ENCODE measurements around the gene PSMD11. TPM values are rescaled to one million over a fixed set of nuclear protein-coding genes. Genes with fewer than 3 reads are reported as not detected.

The PSMD11 gene
- total RNA-seq, 1 donor from 2014 or later: 129 TPM

DNA sequence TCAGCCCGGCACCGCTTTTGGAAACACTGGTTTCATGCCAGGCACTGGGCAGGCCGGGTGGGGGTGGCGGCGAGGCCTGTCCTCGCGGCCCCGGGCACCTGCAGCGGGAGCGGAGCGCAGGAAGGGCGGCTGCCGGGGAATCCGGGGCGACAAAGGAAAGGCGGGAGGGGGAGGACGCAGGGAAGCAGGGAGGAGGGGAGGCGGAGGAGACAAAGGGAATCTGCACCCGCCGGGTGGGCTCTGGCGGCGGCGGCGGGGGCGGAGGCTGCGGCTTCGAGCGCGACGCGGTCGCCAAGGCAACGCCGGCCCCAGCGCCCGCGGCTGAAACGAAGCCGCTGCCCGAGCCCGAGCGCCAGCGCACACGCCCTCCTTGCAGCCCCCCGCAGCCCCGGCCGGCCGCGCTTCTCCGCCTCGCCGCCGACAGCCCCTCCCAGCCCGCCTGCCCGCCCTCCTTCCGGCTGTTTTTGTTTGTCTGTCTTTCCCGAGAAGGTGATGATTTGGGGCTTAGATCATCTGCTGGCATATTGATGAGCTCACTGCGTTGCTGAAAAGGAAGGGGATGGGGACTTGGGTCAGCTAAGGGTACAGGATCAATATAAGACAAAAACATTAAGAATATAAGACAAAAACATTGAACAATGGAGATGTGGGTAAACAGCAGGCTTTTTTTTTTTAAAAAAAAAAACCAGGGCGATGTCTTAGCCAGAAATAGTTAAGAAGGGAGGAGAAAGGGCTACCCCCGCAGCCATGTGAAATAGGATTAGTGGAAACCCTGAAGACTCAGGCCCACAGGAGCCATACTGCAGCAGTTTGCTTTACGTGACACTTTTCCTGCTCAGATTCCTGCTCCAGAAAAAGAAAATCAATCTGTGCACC, 75.2 kb downstream of the PSMD11 start:
- Histone ChIP-seq H3K4me2 (ENCODE audit: low read length) (peak overlapping the region; percentile 89), H3K4me3 (ENCODE audit: insufficient read depth, low read depth, low read length) (peak overlapping the region; percentile 51), H3K27me3 (ENCODE audit: insufficient read depth, low read length) (no peaks in the 10 kb centered on the region), H3K27ac (ENCODE audit: low read depth, low read length) (peak overlapping the region; percentile 31), H3K4me1 (ENCODE audit: insufficient read depth, low read length) (peaks cover 16% of the 10 kb centered on the region), H3K36me3 (ENCODE audit: insufficient read depth, low read length) (no peaks in the 10 kb centered on the region), H3K9me3 (ENCODE audit: insufficient read depth, low read depth, low read length) (no peaks in the 10 kb centered on the region), H3K9ac (ENCODE audit: low read length) (peak overlapping the region; percentile 61), H3K79me2 (ENCODE audit: insufficient read depth, low read length) (no peaks in the 10 kb centered on the region), H2AFZ (ENCODE audit: low read depth, low read length) (peak overlapping the region; percentile 83), H4K20me1 (ENCODE audit: insufficient read depth, low read length) (no peaks in the 10 kb centered on the region)
- Mint-ChIP-seq H3K4me3 (ENCODE audit: unreplicated experiment) (peak overlapping the region; percentile 76), H3K27ac (ENCODE audit: unreplicated experiment) (peak overlapping the region; percentile 91), H3K4me1 (ENCODE audit: low read depth, unreplicated experiment) (peaks cover 45% of the 10 kb centered on the region), H3K27me3 (ENCODE audit: low read depth, unreplicated experiment) (no peaks in the 10 kb centered on the region), H3K9me3 (ENCODE audit: unreplicated experiment) (no peaks in the 10 kb centered on the region), H3K36me3 (ENCODE audit: low read depth, unreplicated experiment) (peaks cover 3% of the 10 kb centered on the region)
- DNase-seq (ENCODE audit: low read depth) (peak; percentile 10), FAIRE-seq (no peak)
- no peak for TF ChIP-seq EZH2 (IDR thresholded peaks at IDR 0.05; ENCODE audit: insufficient read depth, low read length)
- TF ChIP-seq, protein P1, sequence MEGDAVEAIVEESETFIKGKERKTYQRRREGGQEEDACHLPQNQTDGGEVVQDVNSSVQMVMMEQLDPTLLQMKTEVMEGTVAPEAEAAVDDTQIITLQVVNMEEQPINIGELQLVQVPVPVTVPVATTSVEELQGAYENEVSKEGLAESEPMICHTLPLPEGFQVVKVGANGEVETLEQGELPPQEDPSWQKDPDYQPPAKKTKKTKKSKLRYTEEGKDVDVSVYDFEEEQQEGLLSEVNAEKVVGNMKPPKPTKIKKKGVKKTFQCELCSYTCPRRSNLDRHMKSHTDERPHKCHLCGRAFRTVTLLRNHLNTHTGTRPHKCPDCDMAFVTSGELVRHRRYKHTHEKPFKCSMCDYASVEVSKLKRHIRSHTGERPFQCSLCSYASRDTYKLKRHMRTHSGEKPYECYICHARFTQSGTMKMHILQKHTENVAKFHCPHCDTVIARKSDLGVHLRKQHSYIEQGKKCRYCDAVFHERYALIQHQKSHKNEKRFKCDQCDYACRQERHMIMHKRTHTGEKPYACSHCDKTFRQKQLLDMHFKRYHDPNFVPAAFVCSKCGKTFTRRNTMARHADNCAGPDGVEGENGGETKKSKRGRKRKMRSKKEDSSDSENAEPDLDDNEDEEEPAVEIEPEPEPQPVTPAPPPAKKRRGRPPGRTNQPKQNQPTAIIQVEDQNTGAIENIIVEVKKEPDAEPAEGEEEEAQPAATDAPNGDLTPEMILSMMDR (IDR thresholded peaks at IDR 0.05; ENCODE audit: insufficient read depth, low read depth, low read length): no peak

DNA sequence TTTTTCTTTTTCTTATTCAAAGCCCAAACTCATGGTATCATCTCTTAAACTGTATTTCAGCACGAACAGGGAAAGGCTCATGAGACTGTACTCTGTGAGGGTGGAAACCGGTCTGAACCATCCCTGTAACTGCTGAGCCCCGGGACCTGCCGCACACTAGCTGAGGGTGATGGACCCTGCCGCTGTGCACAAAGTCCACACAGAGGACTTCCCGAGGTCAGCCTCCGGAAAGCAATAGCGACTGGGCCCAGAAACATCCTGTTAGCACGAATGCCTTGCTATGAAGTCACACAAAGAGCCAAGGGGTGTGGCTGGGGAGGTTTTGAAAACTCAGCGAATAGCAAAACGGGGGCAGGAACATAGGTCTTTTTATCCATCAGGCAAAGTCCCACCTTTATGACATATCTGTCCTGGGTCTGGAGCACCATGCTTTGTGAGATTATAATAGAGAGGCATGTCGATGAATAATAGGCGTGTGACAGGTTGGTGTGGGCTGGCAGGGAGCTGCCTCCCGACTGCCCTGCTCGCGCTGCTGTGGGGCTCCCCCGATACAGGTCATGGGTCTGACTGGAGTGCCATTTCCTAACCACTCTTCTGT, 75.9 kb downstream of the PSMD11 start:
- peaks cover 3% of the 10 kb centered on the region for H3K36me3 Mint-ChIP-seq (ENCODE audit: low read depth, unreplicated experiment)
- no peak for FAIRE-seq
- H3K79me2 ChIP-seq (ENCODE audit: insufficient read depth, low read length): no peaks in the 10 kb centered on the region

More for the DNA sequence above, 75.9 kb downstream of the PSMD11 start:
- Mint-ChIP-seq H3K9me3 (ENCODE audit: unreplicated experiment) (no peaks in the 10 kb centered on the region), H3K27ac (ENCODE audit: unreplicated experiment) (peak overlapping the region; percentile 91), H3K4me3 (ENCODE audit: unreplicated experiment) (peak overlapping the region; percentile 76), H3K27me3 (ENCODE audit: low read depth, unreplicated experiment) (no peaks in the 10 kb centered on the region), H3K4me1 (ENCODE audit: low read depth, unreplicated experiment) (peaks cover 44% of the 10 kb centered on the region)
- H3K4me1 ChIP-seq (ENCODE audit: insufficient read depth, low read length): peaks cover 20% of the 10 kb centered on the region
- H3K27ac ChIP-seq (ENCODE audit: low read depth, low read length): peak overlapping the region; percentile 31
- peak overlapping the region; percentile 89 for H3K4me2 ChIP-seq (ENCODE audit: low read length)
- H3K36me3 ChIP-seq (ENCODE audit: insufficient read depth, low read length): no peaks in the 10 kb centered on the region
- H3K9me3 ChIP-seq (ENCODE audit: insufficient read depth, low read depth, low read length): no peaks in the 10 kb centered on the region
- H3K9ac ChIP-seq (ENCODE audit: low read length): peak overlapping the region; percentile 61
- TF ChIP-seq, protein P1 (IDR thresholded peaks at IDR 0.05; ENCODE audit: insufficient read depth, low read depth, low read length): no peak
- TF ChIP-seq EZH2 (IDR thresholded peaks at IDR 0.05; ENCODE audit: insufficient read depth, low read length): no peak
- H2AFZ ChIP-seq (ENCODE audit: low read depth, low read length): peak overlapping the region; percentile 83
- no peaks in the 10 kb centered on the region for H4K20me1 ChIP-seq (ENCODE audit: insufficient read depth, low read length)
- peak overlapping the region; percentile 51 for H3K4me3 ChIP-seq (ENCODE audit: insufficient read depth, low read depth, low read length)
- DNase-seq (ENCODE audit: low read depth): peak; percentile 23
- no peaks in the 10 kb centered on the region for H3K27me3 ChIP-seq (ENCODE audit: insufficient read depth, low read length)
